K562 (cell line): ENCODE results near the gene LTA. TPM values are rescaled to one million over a fixed set of nuclear protein-coding genes. Genes with fewer than 3 reads are reported as not detected.

ENCODE experiments used
- SETDB1 ChIP-seq: IDR thresholded peaks from one replicate; pipeline ENCODE4 v1.6.1; 2012; ENCODE audit warnings: low read length, control low read depth, inconsistent platforms
- TCF7 ChIP-seq: sonication (generic); IDR thresholded peaks from 2 replicates; pipeline ENCODE4 v1.6.1; 2016; ENCODE audit warnings: antibody characterized with exemption, borderline replicate concordance
- ZNF134 ChIP-seq: fragments of 250-450 bp; sonication (Bioruptor Pico); conservative IDR thresholded peaks from 2 replicates; pipeline ENCODE4 v1.4.0; 2020
- ZNF232 ChIP-seq: sonication (generic); formaldehyde crosslinking; IDR thresholded peaks from 2 replicates; pipeline ENCODE4 v1.8.0; 2022; ENCODE audit warnings: mild to moderate bottlenecking, missing genetic modification reagents
- polyA plus RNA-seq, 8 experiments: library from polyadenylated mRNA; depleted of rRNA in 4 of 8; stranded (reverse) in 5 of 8; unstranded in 3 of 8; fragments of >200 nt; fragmentation: Nextera tagmentation in 2 of 8; fragmentation: Illumina TruSeq in 1 of 8; extraction: Ambion mirVana in 2 of 8; extraction: Trizol in 1 of 8; gene quantifications; 2 replicates each; pipeline versions ENCODE4 v1.2.1 to v1.2.3, GENCODE V29; 2011 to 2014; ENCODE audit warnings: inconsistent platforms in 1 of 8, missing spikeins in 1 of 8
- total RNA-seq, 7 experiments: library from RNA; depleted of rRNA in 6 of 7; stranded (reverse); fragments of >200 nt in 6 of 7; fragmentation: Illumina TruSeq in 2 of 7; extraction: Trizol in 2 of 7; gene quantifications; 2 replicates each; pipeline versions ENCODE4 v1.2.1 to v1.2.3, GENCODE V29; 2011 to 2021; ENCODE audit warnings: low replicate concordance in 1 of 7
- TF ChIP-seq, protein P1 (sequence below): fragments of 450-650 bp; IDR thresholded peaks from 2 replicates; pipeline ENCODE4 v1.6.1; 2017; ENCODE audit warnings: antibody characterized with exemption, mild to moderate bottlenecking
- TF ChIP-seq, protein P2 (sequence below): fragments of 250-450 bp; sonication (Bioruptor Pico); IDR thresholded peaks from 2 replicates; pipeline ENCODE4 v1.8.0; 2021; ENCODE audit warnings: moderate library complexity, mild to moderate bottlenecking, inconsistent platforms
- TF ChIP-seq, protein P3 (sequence below), 2 experiments: fragments of 450-650 bp in 1 of 2; sonication (generic) in 1 of 2; formaldehyde crosslinking in 1 of 2; IDR thresholded peaks; 2 replicates each; pipeline versions ENCODE4 v1.7.1 to v1.9.0; 2016 to 2022; ENCODE audit warnings: inconsistent platforms in 1 of 2, mild to moderate bottlenecking in 1 of 2, missing genetic modification reagents in 1 of 2
- TF ChIP-seq, protein P4 (sequence below): fragments of 250-450 bp; sonication (Bioruptor Pico); IDR thresholded peaks from 2 replicates; pipeline ENCODE4 v1.4.0; 2020; ENCODE audit warnings: borderline replicate concordance

Gene LTA
- total and polyA plus RNA-seq, 9 of the 15 experiments (the other 6 are each of a cell fraction or from before 2014, with no cell fraction given), result 0.80 TPM; not detected in 8

DNA sequence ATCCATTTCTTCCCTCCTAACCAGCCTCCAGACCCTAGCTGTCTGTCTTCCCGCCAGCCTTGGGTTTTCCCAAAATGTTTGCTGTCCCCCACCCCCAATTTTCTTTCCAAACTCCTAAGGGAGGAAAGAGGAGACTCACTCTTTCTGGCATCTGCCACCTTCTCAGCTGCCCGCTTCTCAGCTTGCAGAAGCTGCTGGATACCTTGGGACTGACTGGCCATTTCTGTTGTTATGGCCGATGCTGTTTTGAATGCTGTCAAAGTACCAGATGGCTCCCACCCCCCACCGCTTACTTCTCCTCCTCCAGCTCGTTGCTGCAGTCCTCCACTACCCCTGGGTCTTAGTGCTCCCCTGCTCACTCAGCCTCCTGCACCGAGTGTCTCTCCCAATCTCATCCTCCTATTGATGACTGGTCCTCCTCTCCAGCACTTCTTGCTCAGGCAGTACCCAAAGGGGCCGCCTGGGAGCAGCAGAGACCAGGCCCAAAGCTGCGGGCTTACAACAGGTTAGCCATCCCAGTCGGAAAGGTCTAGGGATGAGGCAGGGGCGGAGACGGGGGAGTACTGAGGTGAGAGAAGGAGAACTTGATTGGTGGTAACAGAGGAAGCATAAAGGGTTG is 25.6 kb upstream of the LTA start, which contains the start of gene ATP6V1G2 (continued):
- TF ChIP-seq ZNF134 (CRISPR knock-in tag) (no peak), TCF7 (no peak), ZNF232 (CRISPR knock-in tag) (no peak), SETDB1 (no peak)
- TF ChIP-seq, protein P1, sequence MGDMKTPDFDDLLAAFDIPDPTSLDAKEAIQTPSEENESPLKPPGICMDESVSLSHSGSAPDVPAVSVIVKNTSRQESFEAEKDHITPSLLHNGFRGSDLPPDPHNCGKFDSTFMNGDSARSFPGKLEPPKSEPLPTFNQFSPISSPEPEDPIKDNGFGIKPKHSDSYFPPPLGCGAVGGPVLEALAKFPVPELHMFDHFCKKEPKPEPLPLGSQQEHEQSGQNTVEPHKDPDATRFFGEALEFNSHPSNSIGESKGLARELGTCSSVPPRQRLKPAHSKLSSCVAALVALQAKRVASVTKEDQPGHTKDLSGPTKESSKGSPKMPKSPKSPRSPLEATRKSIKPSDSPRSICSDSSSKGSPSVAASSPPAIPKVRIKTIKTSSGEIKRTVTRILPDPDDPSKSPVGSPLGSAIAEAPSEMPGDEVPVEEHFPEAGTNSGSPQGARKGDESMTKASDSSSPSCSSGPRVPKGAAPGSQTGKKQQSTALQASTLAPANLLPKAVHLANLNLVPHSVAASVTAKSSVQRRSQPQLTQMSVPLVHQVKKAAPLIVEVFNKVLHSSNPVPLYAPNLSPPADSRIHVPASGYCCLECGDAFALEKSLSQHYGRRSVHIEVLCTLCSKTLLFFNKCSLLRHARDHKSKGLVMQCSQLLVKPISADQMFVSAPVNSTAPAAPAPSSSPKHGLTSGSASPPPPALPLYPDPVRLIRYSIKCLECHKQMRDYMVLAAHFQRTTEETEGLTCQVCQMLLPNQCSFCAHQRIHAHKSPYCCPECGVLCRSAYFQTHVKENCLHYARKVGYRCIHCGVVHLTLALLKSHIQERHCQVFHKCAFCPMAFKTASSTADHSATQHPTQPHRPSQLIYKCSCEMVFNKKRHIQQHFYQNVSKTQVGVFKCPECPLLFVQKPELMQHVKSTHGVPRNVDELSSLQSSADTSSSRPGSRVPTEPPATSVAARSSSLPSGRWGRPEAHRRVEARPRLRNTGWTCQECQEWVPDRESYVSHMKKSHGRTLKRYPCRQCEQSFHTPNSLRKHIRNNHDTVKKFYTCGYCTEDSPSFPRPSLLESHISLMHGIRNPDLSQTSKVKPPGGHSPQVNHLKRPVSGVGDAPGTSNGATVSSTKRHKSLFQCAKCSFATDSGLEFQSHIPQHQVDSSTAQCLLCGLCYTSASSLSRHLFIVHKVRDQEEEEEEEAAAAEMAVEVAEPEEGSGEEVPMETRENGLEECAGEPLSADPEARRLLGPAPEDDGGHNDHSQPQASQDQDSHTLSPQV, result no peak
- TF ChIP-seq, protein P2, sequence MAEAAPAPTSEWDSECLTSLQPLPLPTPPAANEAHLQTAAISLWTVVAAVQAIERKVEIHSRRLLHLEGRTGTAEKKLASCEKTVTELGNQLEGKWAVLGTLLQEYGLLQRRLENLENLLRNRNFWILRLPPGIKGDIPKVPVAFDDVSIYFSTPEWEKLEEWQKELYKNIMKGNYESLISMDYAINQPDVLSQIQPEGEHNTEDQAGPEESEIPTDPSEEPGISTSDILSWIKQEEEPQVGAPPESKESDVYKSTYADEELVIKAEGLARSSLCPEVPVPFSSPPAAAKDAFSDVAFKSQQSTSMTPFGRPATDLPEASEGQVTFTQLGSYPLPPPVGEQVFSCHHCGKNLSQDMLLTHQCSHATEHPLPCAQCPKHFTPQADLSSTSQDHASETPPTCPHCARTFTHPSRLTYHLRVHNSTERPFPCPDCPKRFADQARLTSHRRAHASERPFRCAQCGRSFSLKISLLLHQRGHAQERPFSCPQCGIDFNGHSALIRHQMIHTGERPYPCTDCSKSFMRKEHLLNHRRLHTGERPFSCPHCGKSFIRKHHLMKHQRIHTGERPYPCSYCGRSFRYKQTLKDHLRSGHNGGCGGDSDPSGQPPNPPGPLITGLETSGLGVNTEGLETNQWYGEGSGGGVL (CRISPR knock-in tag), result no peak
- TF ChIP-seq, protein P3, sequence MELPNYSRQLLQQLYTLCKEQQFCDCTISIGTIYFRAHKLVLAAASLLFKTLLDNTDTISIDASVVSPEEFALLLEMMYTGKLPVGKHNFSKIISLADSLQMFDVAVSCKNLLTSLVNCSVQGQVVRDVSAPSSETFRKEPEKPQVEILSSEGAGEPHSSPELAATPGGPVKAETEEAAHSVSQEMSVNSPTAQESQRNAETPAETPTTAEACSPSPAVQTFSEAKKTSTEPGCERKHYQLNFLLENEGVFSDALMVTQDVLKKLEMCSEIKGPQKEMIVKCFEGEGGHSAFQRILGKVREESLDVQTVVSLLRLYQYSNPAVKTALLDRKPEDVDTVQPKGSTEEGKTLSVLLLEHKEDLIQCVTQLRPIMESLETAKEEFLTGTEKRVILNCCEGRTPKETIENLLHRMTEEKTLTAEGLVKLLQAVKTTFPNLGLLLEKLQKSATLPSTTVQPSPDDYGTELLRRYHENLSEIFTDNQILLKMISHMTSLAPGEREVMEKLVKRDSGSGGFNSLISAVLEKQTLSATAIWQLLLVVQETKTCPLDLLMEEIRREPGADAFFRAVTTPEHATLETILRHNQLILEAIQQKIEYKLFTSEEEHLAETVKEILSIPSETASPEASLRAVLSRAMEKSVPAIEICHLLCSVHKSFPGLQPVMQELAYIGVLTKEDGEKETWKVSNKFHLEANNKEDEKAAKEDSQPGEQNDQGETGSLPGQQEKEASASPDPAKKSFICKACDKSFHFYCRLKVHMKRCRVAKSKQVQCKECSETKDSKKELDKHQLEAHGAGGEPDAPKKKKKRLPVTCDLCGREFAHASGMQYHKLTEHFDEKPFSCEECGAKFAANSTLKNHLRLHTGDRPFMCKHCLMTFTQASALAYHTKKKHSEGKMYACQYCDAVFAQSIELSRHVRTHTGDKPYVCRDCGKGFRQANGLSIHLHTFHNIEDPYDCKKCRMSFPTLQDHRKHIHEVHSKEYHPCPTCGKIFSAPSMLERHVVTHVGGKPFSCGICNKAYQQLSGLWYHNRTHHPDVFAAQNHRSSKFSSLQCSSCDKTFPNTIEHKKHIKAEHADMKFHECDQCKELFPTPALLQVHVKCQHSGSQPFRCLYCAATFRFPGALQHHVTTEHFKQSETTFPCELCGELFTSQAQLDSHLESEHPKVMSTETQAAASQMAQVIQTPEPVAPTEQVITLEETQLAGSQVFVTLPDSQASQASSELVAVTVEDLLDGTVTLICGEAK (IDR thresholded peaks at IDR 0.05), result no peak
- TF ChIP-seq, protein P3 (CRISPR knock-in tag; IDR thresholded peaks at IDR 0.05), result no peak
- TF ChIP-seq, protein P4, sequence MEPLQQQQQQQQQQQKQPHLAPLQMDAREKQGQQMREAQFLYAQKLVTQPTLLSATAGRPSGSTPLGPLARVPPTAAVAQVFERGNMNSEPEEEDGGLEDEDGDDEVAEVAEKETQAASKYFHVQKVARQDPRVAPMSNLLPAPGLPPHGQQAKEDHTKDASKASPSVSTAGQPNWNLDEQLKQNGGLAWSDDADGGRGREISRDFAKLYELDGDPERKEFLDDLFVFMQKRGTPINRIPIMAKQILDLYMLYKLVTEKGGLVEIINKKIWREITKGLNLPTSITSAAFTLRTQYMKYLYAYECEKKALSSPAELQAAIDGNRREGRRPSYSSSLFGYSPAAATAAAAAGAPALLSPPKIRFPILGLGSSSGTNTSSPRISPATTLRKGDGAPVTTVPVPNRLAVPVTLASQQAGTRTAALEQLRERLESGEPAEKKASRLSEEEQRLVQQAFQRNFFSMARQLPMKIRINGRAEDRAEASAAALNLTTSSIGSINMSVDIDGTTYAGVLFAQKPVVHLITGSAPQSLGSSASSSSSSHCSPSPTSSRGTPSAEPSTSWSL (CRISPR knock-in tag), result no peak
